Progenitor cell of endocrine pancreas (in vitro differentiated cells): ENCODE results near the gene IL1R2. TPM values are rescaled to one million over a fixed set of nuclear protein-coding genes. Genes with fewer than 3 reads are reported as not detected.

Experiments used
- DNase-seq: peaks from one replicate; pipeline ENCODE4 v3.0.0; 2021; ENCODE audit warnings: low spot score; ENCODE audit not compliant: unreplicated experiment
- H3K27ac Mint-ChIP-seq: 2 replicates; pipeline ENCODE4 v1.8.0; 2021; ENCODE audit warnings: mild to moderate bottlenecking, moderate library complexity, mixed read lengths
- H3K27me3 Mint-ChIP-seq: 2 replicates; pipeline ENCODE4 v1.8.0; 2021; ENCODE audit warnings: mixed read lengths
- H3K36me3 Mint-ChIP-seq: 2 replicates; pipeline ENCODE4 v1.8.0; 2022; ENCODE audit warnings: mixed read lengths; ENCODE audit not compliant: insufficient read depth
- H3K4me1 Mint-ChIP-seq: 2 replicates; pipeline ENCODE4 v1.8.0; 2021; ENCODE audit warnings: low read depth, mixed read lengths
- H3K4me3 Mint-ChIP-seq: 2 replicates; pipeline ENCODE4 v1.8.0; 2021; ENCODE audit warnings: low read depth, mild to moderate bottlenecking, moderate library complexity, mixed read lengths
- H3K9me3 Mint-ChIP-seq: 2 replicates; pipeline ENCODE4 v1.8.0; 2021; ENCODE audit warnings: low read depth, mixed read lengths
- CTCF ChIP-seq: fragments of 200-600 bp; sonication (generic); IDR thresholded peaks from one replicate; pipeline ENCODE4 v1.5.0; 2021; ENCODE audit warnings: antibody characterized with exemption, mild to moderate bottlenecking; ENCODE audit not compliant: unreplicated experiment
- total RNA-seq: library from RNA; stranded (reverse); gene quantifications from 2 replicates; pipeline ENCODE4 v1.2.1, GENCODE V29; 2021

The IL1R2 gene
- total RNA-seq, 1 donor from 2014 or later: not detected

GRCh38 chr2:102008490-102008889 lies 16.7 kb downstream of the IL1R2 start:
- no peak for DNase-seq
- peaks cover under 1% of the 10 kb centered on the region for H3K9me3 Mint-ChIP-seq
- no peak overlapping the region for H3K27ac Mint-ChIP-seq
- no peaks in the 10 kb centered on the region for H3K4me1 Mint-ChIP-seq
- H3K4me3 Mint-ChIP-seq: no peak overlapping the region
- no peak for TF ChIP-seq CTCF
- H3K27me3 Mint-ChIP-seq: peaks cover 4% of the 10 kb centered on the region
- no peaks in the 10 kb centered on the region for H3K36me3 Mint-ChIP-seq

GRCh38 chr2:102009557-102009956 lies 17.8 kb downstream of the IL1R2 start:
- H3K36me3 Mint-ChIP-seq: no peaks in the 10 kb centered on the region
- H3K27me3 Mint-ChIP-seq: peaks cover 4% of the 10 kb centered on the region
- H3K4me3 Mint-ChIP-seq: no peak overlapping the region
- no peak for DNase-seq
- no peak for TF ChIP-seq CTCF
- no peak overlapping the region for H3K27ac Mint-ChIP-seq
- peaks cover 4% of the 10 kb centered on the region for H3K9me3 Mint-ChIP-seq
- H3K4me1 Mint-ChIP-seq: no peaks in the 10 kb centered on the region

- no peak overlapping the region for H3K4me3 Mint-ChIP-seq
- DNase-seq: no peak
- H3K9me3 Mint-ChIP-seq: peaks cover 4% of the 10 kb centered on the region
- H3K4me1 Mint-ChIP-seq: no peaks in the 10 kb centered on the region
- no peak overlapping the region for H3K27ac Mint-ChIP-seq
- no peak for TF ChIP-seq CTCF
- no peaks in the 10 kb centered on the region for H3K36me3 Mint-ChIP-seq
- H3K27me3 Mint-ChIP-seq: peaks cover 4% of the 10 kb centered on the region
Observed at GRCh38 chr2:102010902-102011301, 19.1 kb downstream of the IL1R2 start.

- no peak overlapping the region for H3K4me3 Mint-ChIP-seq
- H3K36me3 Mint-ChIP-seq: no peaks in the 10 kb centered on the region
- H3K4me1 Mint-ChIP-seq: no peaks in the 10 kb centered on the region
- peaks cover 4% of the 10 kb centered on the region for H3K9me3 Mint-ChIP-seq
- TF ChIP-seq CTCF: no peak
- H3K27ac Mint-ChIP-seq: no peak overlapping the region
- H3K27me3 Mint-ChIP-seq: peaks cover 4% of the 10 kb centered on the region
- no peak for DNase-seq
Observed at GRCh38 chr2:102012061-102012614, 20.4 kb downstream of the IL1R2 start.

GRCh38 chr2:102013206-102014040 lies 21.7 kb downstream of the IL1R2 start:
- DNase-seq: no peak
- Mint-ChIP-seq H3K4me3 (no peak overlapping the region), H3K27ac (no peak overlapping the region), H3K9me3 (peaks cover 4% of the 10 kb centered on the region), H3K4me1 (no peaks in the 10 kb centered on the region), H3K27me3 (peaks cover 1% of the 10 kb centered on the region), H3K36me3 (no peaks in the 10 kb centered on the region)
- TF ChIP-seq CTCF: no peak
